NT2/D1 (cell line): Measurements from ENCODE around the gene FOXC2.

ENCODE experiments used
- DNase-seq: peaks from one replicate; pipeline ENCODE4 v3.0.0-alpha.2; 2011; ENCODE audit warnings: low read depth, low spot score
- H3K27me3 ChIP-seq: 2 replicates; pipeline ENCODE4 v1.6.0; 2011; ENCODE audit warnings: mild to moderate bottlenecking; ENCODE audit not compliant: insufficient read length, insufficient read depth
- H3K36me3 ChIP-seq: 2 replicates; pipeline ENCODE4 v1.6.1; 2011; ENCODE audit warnings: mild to moderate bottlenecking, low read length, mixed read lengths; ENCODE audit not compliant: insufficient read depth, insufficient read length
- H3K4me1 ChIP-seq: 2 replicates; pipeline ENCODE4 v1.5.1; 2011; ENCODE audit not compliant: insufficient read depth, insufficient read length
- H3K4me3 ChIP-seq: 2 replicates; pipeline ENCODE4 v1.5.1; 2011; ENCODE audit warnings: low read depth; ENCODE audit not compliant: insufficient read length
- H3K9ac ChIP-seq: 2 replicates; pipeline ENCODE4 v1.6.0; 2011; ENCODE audit warnings: low read depth; ENCODE audit not compliant: insufficient read length
- H3K9me3 ChIP-seq: 2 replicates; pipeline ENCODE4 v1.5.1; 2011; ENCODE audit warnings: mild to moderate bottlenecking, low read length; ENCODE audit not compliant: insufficient read depth
- SUZ12 ChIP-seq: IDR thresholded peaks from 2 replicates; pipeline ENCODE4 v1.6.1; 2011; ENCODE audit not compliant: insufficient read length, insufficient read depth; ENCODE audit errors: extremely low read depth
- YY1 ChIP-seq: IDR thresholded peaks from 2 replicates; pipeline ENCODE4 v1.6.1; 2011; ENCODE audit not compliant: insufficient read length, insufficient read depth
- ZNF274 ChIP-seq: IDR thresholded peaks from 2 replicates; pipeline ENCODE4 v1.6.1; 2011; ENCODE audit warnings: mild to moderate bottlenecking, low read depth, low read length

Gene FOXC2

GRCh38 chr16:86529160-86529559 is 37.5 kb upstream of the FOXC2 start:
- H3K9ac ChIP-seq = no peak overlapping the region
- no peak overlapping the region for H3K4me3 ChIP-seq
- peaks cover 2% of the 10 kb centered on the region for H3K4me1 ChIP-seq
- H3K36me3 ChIP-seq = peaks cover 46% of the 10 kb centered on the region
- TF ChIP-seq YY1 (no peak), SUZ12 (no peak), ZNF274 (no peak)
- H3K9me3 ChIP-seq = no peaks in the 10 kb centered on the region
- DNase-seq = no peak
- no peaks in the 10 kb centered on the region for H3K27me3 ChIP-seq

- Histone ChIP-seq H3K27me3 (no peaks in the 10 kb centered on the region), H3K4me3 (no peak overlapping the region), H3K9ac (no peak overlapping the region), H3K9me3 (no peaks in the 10 kb centered on the region), H3K4me1 (peaks cover 2% of the 10 kb centered on the region), H3K36me3 (peaks cover 52% of the 10 kb centered on the region)
- no peak for DNase-seq
- no peak for TF ChIP-seq YY1
- no peak for TF ChIP-seq ZNF274
- TF ChIP-seq SUZ12 = no peak
Measured at GRCh38 chr16:86530251-86531190, 36.1 kb upstream of the FOXC2 start.

GRCh38 chr16:86531191-86531545 is 35.5 kb upstream of the FOXC2 start:
- H3K36me3 ChIP-seq = peaks cover 57% of the 10 kb centered on the region
- H3K9ac ChIP-seq = no peak overlapping the region
- TF ChIP-seq ZNF274 = no peak
- no peak for TF ChIP-seq SUZ12
- no peak for TF ChIP-seq YY1
- H3K4me3 ChIP-seq = no peak overlapping the region
- DNase-seq = no peak
- no peaks in the 10 kb centered on the region for H3K27me3 ChIP-seq
- H3K4me1 ChIP-seq = peaks cover 2% of the 10 kb centered on the region
- no peaks in the 10 kb centered on the region for H3K9me3 ChIP-seq

GRCh38 chr16:86531641-86532525 is 34.7 kb upstream of the FOXC2 start:
- no peaks in the 10 kb centered on the region for H3K27me3 ChIP-seq
- no peak for DNase-seq
- peaks cover 2% of the 10 kb centered on the region for H3K4me1 ChIP-seq
- TF ChIP-seq ZNF274 = no peak
- TF ChIP-seq YY1 = no peak
- TF ChIP-seq SUZ12 = no peak
- peak overlapping the region; percentile 38 for H3K9ac ChIP-seq
- no peak overlapping the region for H3K4me3 ChIP-seq
- peaks cover 64% of the 10 kb centered on the region for H3K36me3 ChIP-seq
- H3K9me3 ChIP-seq = no peaks in the 10 kb centered on the region

- Histone ChIP-seq H3K27me3 (no peaks in the 10 kb centered on the region), H3K4me3 (no peak overlapping the region), H3K9me3 (no peaks in the 10 kb centered on the region), H3K9ac (no peak overlapping the region), H3K4me1 (peaks cover under 1% of the 10 kb centered on the region), H3K36me3 (peaks cover 66% of the 10 kb centered on the region)
- DNase-seq = no peak
- TF ChIP-seq ZNF274 (no peak), SUZ12 (no peak), YY1 (no peak)
Measured at GRCh38 chr16:86532526-86532815, 34.2 kb upstream of the FOXC2 start.

- H3K36me3 ChIP-seq = peaks cover 72% of the 10 kb centered on the region
- no peaks in the 10 kb centered on the region for H3K27me3 ChIP-seq
- no peaks in the 10 kb centered on the region for H3K9me3 ChIP-seq
- H3K9ac ChIP-seq = no peak overlapping the region
- no peaks in the 10 kb centered on the region for H3K4me1 ChIP-seq
- TF ChIP-seq SUZ12 (no peak), ZNF274 (no peak), YY1 (no peak)
- DNase-seq = no peak
- H3K4me3 ChIP-seq = no peak overlapping the region
Measured at GRCh38 chr16:86533076-86533475, 33.6 kb upstream of the FOXC2 start.

GRCh38 chr16:86533767-86534351 is 32.8 kb upstream of the FOXC2 start:
- Histone ChIP-seq H3K9me3 (no peaks in the 10 kb centered on the region), H3K4me3 (no peak overlapping the region), H3K27me3 (no peaks in the 10 kb centered on the region), H3K9ac (no peak overlapping the region), H3K36me3 (peaks cover 76% of the 10 kb centered on the region), H3K4me1 (no peaks in the 10 kb centered on the region)
- DNase-seq = no peak
- TF ChIP-seq SUZ12 = no peak
- TF ChIP-seq ZNF274 = no peak
- TF ChIP-seq YY1 = no peak
